Sigmoid colon (tissue), 3 donors: Measurements from ENCODE around the gene CYP11A1.

Source experiments
- POLR2A ChIP-seq, 2 donors: fragments of 450-650 bp; IDR thresholded peaks; one replicate each; pipeline ENCODE4 v1.6.1; 2016; ENCODE audit warnings: antibody characterized with exemption in 2 of 2, mild to moderate bottlenecking in 2 of 2, moderate library complexity in 2 of 2
- TF ChIP-seq, protein P1 (sequence below), 4 experiments: fragments of 450-650 bp in 3 of 4; fragments of 200-600 bp in 1 of 4; IDR thresholded peaks; one replicate each; pipeline ENCODE4 v1.5.1; 2016 to 2019; ENCODE audit warnings: antibody characterized with exemption in 4 of 4, mild to moderate bottlenecking in 3 of 4, moderate library complexity in 2 of 4

DNA sequence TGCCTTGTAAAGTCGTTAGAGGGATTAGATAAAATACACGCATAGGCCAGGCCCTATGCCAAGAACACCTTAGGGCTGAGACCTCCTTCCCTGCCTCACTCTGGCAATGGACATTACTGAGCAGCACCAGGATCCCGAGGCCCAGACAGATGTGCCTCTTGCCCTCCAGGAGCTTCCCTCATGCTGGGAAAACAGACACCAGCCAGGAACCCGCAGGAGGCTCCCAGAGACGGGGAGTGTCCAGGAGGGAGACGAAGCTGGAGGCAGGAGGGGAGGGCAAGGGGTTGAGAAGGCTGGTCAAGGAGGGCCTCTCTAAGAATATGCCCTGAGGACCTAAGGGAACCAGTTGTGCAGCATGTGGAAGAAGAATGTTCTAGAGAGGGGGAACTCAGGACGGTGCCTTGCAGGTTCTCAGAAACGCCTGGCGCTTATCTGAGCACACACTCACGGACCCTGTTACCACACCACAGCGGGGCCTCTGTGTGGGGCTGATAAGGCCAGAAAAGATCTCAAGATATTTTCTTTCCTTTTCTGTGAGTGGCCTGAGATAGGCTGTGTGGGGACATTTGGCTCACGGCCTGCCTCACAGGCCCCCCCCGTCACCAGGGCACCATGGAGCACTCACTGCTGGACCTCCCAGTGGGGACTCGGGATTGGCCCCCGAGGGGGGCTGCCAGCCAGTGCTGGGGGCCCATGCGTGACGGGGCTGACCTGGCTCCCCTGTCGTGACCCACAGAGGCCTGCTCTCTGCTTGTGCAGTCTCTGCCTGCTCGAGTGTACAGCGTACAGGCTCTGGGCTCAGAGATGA, 22.0 kb upstream of the CYP11A1 start:
- TF ChIP-seq, protein P1, sequence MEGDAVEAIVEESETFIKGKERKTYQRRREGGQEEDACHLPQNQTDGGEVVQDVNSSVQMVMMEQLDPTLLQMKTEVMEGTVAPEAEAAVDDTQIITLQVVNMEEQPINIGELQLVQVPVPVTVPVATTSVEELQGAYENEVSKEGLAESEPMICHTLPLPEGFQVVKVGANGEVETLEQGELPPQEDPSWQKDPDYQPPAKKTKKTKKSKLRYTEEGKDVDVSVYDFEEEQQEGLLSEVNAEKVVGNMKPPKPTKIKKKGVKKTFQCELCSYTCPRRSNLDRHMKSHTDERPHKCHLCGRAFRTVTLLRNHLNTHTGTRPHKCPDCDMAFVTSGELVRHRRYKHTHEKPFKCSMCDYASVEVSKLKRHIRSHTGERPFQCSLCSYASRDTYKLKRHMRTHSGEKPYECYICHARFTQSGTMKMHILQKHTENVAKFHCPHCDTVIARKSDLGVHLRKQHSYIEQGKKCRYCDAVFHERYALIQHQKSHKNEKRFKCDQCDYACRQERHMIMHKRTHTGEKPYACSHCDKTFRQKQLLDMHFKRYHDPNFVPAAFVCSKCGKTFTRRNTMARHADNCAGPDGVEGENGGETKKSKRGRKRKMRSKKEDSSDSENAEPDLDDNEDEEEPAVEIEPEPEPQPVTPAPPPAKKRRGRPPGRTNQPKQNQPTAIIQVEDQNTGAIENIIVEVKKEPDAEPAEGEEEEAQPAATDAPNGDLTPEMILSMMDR (IDR thresholded peaks at IDR 0.05): no peak
- no peak for TF ChIP-seq POLR2A (IDR thresholded peaks at IDR 0.05)
